Measurements from ENCODE around the gene SNIP1.

GRCh38 chr1:37544530-37544929 lies 9.6 kb downstream of the SNIP1 start:
- TF ChIP-seq CTCF (IDR thresholded peaks at IDR 0.05): no peak
- no peak for TF ChIP-seq POLR2AphosphoS5 (IDR thresholded peaks at IDR 0.05)
- no peak for TF ChIP-seq POLR2A (IDR thresholded peaks at IDR 0.05)
- TF ChIP-seq EP300 (IDR thresholded peaks at IDR 0.05): no peak
